Uterus (tissue), 4 donors: ENCODE measurements around the gene RUNX1. TPM values are rescaled to one million over a fixed set of nuclear protein-coding genes. Genes with fewer than 3 reads are reported as not detected.

Experiments
- DNase-seq, 2 donors: peaks; one replicate each; pipeline ENCODE4 v3.0.0-alpha.2; 2019 to 2020
- H3K27ac ChIP-seq, 2 donors: fragments of 200-600 bp; sonication (generic); 1 replicate in 1 of 2; 2 replicates in 1 of 2; pipeline ENCODE4 v1.5.1; 2016 to 2018
- H3K27me3 ChIP-seq, 2 donors: fragments of 200-600 bp; sonication (generic); one replicate each; pipeline ENCODE4 v1.5.1; 2018 to 2019; ENCODE audit warnings: control low read depth in 1 of 2
- H3K36me3 ChIP-seq, 2 donors: fragments of 200-600 bp; sonication (generic); one replicate each; pipeline ENCODE4 v1.5.1; 2019; ENCODE audit warnings: control low read depth in 1 of 2
- H3K4me1 ChIP-seq, 2 donors: fragments of 200-600 bp; sonication (generic); one replicate each; pipeline ENCODE4 v1.5.1; 2018 to 2019; ENCODE audit warnings: control low read depth in 1 of 2
- H3K4me3 ChIP-seq, 2 donors: fragments of 200-600 bp; sonication (generic); 1 replicate in 1 of 2; 2 replicates in 1 of 2; pipeline ENCODE4 v1.5.1; 2018 to 2019; ENCODE audit warnings: mild to moderate bottlenecking in 1 of 2
- H3K9me3 ChIP-seq, 2 donors: fragments of 200-600 bp; sonication (generic); one replicate each; pipeline ENCODE4 v1.5.1; 2019; ENCODE audit warnings: control low read depth in 1 of 2
- POLR2A ChIP-seq, 2 donors: fragments of 450-650 bp; IDR thresholded peaks; one replicate each; pipeline ENCODE4 v1.6.1; 2016; ENCODE audit warnings: antibody characterized with exemption in 2 of 2, mild to moderate bottlenecking in 1 of 2, moderate library complexity in 1 of 2
- intact Hi-C: fragments of 100-400 bp; cut with DNase I; formaldehyde crosslinking; loops from one replicate; pipeline ENCODE4 v1.15.1; 2023; ENCODE audit warnings: low total_unique reads
- total RNA-seq, 4 donors: library from RNA; depleted of rRNA in 3 of 4; stranded (reverse); fragments of >200 nt in 3 of 4; gene quantifications; one replicate each; pipeline versions ENCODE4 v1.1.0 to v1.2.4, GENCODE V29; 2014 to 2023
- TF ChIP-seq, protein P1 (sequence below), 4 experiments: fragments of 200-600 bp in 2 of 4; fragments of 450-650 bp in 2 of 4; sonication (generic) in 2 of 4; IDR thresholded peaks; one replicate each; pipeline ENCODE4 v1.5.1; 2016 to 2019; ENCODE audit warnings: antibody characterized with exemption in 4 of 4, mild to moderate bottlenecking in 2 of 4, moderate library complexity in 1 of 4
- donor health status: DM: yes; HTN: yes; CAD: no.

The RUNX1 gene
- total RNA-seq, 4 donors from 2014 or later: under 0.01 to 13.2 (median 8.7) TPM

DNA sequence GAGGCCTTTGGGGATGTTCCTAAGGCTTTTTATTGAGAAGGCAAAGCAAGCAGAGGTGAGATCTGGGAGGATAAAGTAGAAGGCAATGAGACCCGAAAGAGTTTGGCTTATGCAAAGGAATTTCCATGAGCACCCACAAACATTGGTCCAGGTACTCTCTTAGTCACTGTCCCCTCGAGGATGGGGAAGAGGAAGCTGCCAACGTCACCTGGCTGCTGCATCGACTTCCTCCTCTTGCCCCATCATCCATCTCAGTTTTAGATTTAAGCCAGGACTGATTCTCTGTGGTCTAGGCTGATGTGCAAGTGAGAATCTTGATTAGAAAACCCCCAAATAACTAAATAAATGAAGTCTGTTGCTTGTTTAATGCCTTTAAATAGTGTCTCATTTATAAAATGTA lies 28.7 kb downstream of the RUNX1 start:
- intact Hi-C loops: no loop called here

GRCh38 chr21:35019631-35020032 lies 29.5 kb downstream of the RUNX1 start:
- intact Hi-C loops: no loop called here
- Histone ChIP-seq H3K9me3 (no peaks in the 10 kb centered on the region), H3K27me3 (no peaks in the 10 kb centered on the region), H3K27ac (no peak overlapping the region), H3K4me3 (no peak overlapping the region), H3K36me3 (no peaks in the 10 kb centered on the region), H3K4me1 (no peaks in the 10 kb centered on the region)
- no peak for DNase-seq
- TF ChIP-seq, protein P1, sequence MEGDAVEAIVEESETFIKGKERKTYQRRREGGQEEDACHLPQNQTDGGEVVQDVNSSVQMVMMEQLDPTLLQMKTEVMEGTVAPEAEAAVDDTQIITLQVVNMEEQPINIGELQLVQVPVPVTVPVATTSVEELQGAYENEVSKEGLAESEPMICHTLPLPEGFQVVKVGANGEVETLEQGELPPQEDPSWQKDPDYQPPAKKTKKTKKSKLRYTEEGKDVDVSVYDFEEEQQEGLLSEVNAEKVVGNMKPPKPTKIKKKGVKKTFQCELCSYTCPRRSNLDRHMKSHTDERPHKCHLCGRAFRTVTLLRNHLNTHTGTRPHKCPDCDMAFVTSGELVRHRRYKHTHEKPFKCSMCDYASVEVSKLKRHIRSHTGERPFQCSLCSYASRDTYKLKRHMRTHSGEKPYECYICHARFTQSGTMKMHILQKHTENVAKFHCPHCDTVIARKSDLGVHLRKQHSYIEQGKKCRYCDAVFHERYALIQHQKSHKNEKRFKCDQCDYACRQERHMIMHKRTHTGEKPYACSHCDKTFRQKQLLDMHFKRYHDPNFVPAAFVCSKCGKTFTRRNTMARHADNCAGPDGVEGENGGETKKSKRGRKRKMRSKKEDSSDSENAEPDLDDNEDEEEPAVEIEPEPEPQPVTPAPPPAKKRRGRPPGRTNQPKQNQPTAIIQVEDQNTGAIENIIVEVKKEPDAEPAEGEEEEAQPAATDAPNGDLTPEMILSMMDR (IDR thresholded peaks at IDR 0.05): no peak
- no peak for TF ChIP-seq POLR2A (IDR thresholded peaks at IDR 0.05)

More for the DNA sequence above, 28.7 kb downstream of the RUNX1 start:
- Histone ChIP-seq H3K4me1 (no peaks in the 10 kb centered on the region), H3K27ac (no peak overlapping the region), H3K36me3 (no peaks in the 10 kb centered on the region), H3K9me3 (no peaks in the 10 kb centered on the region), H3K4me3 (no peak overlapping the region), H3K27me3 (no peaks in the 10 kb centered on the region)
- no peak for DNase-seq
- TF ChIP-seq, protein P1 (IDR thresholded peaks at IDR 0.05): no peak
- no peak for TF ChIP-seq POLR2A (IDR thresholded peaks at IDR 0.05)

- intact Hi-C loops: no loop called here
- Histone ChIP-seq H3K9me3 (no peaks in the 10 kb centered on the region), H3K27me3 (no peaks in the 10 kb centered on the region), H3K27ac (no peak overlapping the region), H3K4me1 (no peaks in the 10 kb centered on the region), H3K4me3 (no peak overlapping the region), H3K36me3 (no peaks in the 10 kb centered on the region)
- TF ChIP-seq POLR2A (IDR thresholded peaks at IDR 0.05): no peak
- TF ChIP-seq, protein P1 (IDR thresholded peaks at IDR 0.05): no peak
- DNase-seq: no peak
Measured at GRCh38 chr21:35017256-35017655, 31.8 kb downstream of the RUNX1 start.

DNA sequence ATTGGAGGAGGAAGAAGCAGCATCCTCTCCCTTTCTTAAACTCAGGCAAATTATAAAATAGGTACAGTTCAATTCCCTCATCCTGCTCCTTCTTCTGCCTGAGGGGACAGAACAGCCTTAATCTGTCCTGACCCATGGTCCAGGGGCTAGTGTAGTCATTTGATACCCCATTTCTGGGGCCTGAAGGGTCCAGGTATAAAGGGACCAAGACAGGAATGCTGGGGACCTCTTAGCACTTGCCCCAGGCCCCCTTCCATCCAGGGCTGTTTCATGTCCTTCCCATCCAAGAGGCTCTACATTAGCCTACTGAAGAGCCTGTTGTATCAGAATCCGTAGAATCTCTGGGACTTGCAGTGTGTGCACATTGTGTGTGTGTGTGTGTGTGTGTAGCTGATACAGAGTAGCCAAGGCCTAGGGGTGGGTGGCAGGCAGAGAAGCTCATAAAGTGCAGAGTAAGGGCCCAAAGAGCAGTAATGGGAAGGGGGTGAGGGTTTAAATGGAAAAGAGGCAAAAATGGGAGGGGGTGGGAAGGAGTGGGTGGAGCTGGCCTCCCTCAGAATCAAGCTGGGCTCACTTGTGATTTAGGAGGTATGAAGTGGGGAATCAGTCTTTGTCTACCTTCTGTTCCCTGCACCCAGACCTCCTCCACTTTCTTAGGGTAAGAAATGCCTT lies 32.4 kb downstream of the RUNX1 start:
- DNase-seq: no peak
- H3K27me3 ChIP-seq: no peaks in the 10 kb centered on the region
- no peaks in the 10 kb centered on the region for H3K9me3 ChIP-seq
- no peaks in the 10 kb centered on the region for H3K36me3 ChIP-seq
- intact Hi-C loops: no loop called here
- TF ChIP-seq, protein P1 (IDR thresholded peaks at IDR 0.05): no peak
- TF ChIP-seq POLR2A (IDR thresholded peaks at IDR 0.05): no peak
- no peak overlapping the region for H3K27ac ChIP-seq
- no peak overlapping the region for H3K4me3 ChIP-seq
- H3K4me1 ChIP-seq: no peaks in the 10 kb centered on the region

DNA sequence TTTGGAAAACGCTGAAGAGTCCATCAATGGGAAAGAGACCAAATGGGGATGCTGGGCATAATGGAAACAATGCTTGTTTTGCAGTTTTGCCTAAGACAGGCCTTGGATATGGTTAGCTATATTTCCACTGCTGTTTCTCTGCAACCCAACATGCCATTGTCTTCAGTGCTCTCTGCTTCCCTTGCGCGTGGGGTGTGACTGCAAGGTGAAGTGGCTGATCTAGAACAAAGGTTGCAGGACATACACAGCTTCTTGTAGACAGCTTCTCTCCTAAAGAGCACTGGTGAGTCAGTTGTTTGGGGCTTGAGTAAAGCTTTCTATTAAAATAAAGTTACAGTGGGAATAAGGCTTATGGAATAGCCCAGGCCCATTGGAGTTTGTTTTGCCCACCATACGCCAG lies 33.0 kb downstream of the RUNX1 start:
- intact Hi-C loops: no loop called here
- TF ChIP-seq, protein P1 (IDR thresholded peaks at IDR 0.05): no peak
- no peak for TF ChIP-seq POLR2A (IDR thresholded peaks at IDR 0.05)
- no peak for DNase-seq

More for the DNA sequence above, 33.0 kb downstream of the RUNX1 start:
- Histone ChIP-seq H3K4me1 (no peaks in the 10 kb centered on the region), H3K4me3 (no peak overlapping the region), H3K27ac (no peak overlapping the region), H3K9me3 (no peaks in the 10 kb centered on the region), H3K27me3 (no peaks in the 10 kb centered on the region), H3K36me3 (no peaks in the 10 kb centered on the region)
